Activated CD8-positive, alpha-beta T cell treated with anti-CD3 and anti-CD28 coated beads, Interleukin-2, amount 10 ng/mL, durations not matched to agents 7 days and 5 days (primary cell): ENCODE data around the gene CNKSR1. TPM values are rescaled to one million over a fixed set of nuclear protein-coding genes. Genes with fewer than 3 reads are reported as not detected.

Experiments
- ATAC-seq: fragments of 150-1000 bp; cut with Tn5 transposase; one replicate; pipeline ENCODE4 v1.10.0; 2021; ENCODE audit warnings: moderate library complexity
- CTCF ChIA-PET: fragments of 350-600 bp; sonication (Branson Sonifier 250); formaldehyde crosslinking; loops from one replicate; lab custom pipeline; 2021; ENCODE audit warnings: antibody characterized with exemption; lab: Charles Lee
- POLR2A ChIA-PET: fragments of 350-600 bp; sonication (Branson Sonifier 250); formaldehyde crosslinking; loops from one replicate; lab custom pipeline; 2021; ENCODE audit warnings: antibody characterized with exemption; lab: Charles Lee
- DNase-seq: peaks from one replicate; pipeline ENCODE4 v3.0.0-alpha.2; 2020
- H3K27ac Mint-ChIP-seq: one replicate; pipeline ENCODE4 v1.8.0; 2021; ENCODE audit warnings: mild to moderate bottlenecking, mixed read lengths
- H3K27me3 Mint-ChIP-seq: one replicate; pipeline ENCODE4 v1.8.0; 2021; ENCODE audit warnings: low read depth, mixed read lengths
- H3K36me3 Mint-ChIP-seq: one replicate; pipeline ENCODE4 v1.8.0; 2021; ENCODE audit warnings: low read depth, mixed read lengths
- H3K4me1 Mint-ChIP-seq: one replicate; pipeline ENCODE4 v1.8.0; 2021; ENCODE audit warnings: low read depth, mixed read lengths
- H3K4me3 Mint-ChIP-seq: one replicate; pipeline ENCODE4 v1.8.0; 2021; ENCODE audit warnings: mild to moderate bottlenecking, mixed read lengths
- H3K9me3 Mint-ChIP-seq: one replicate; pipeline ENCODE4 v1.8.0; 2022; ENCODE audit warnings: mixed read lengths; ENCODE audit not compliant: insufficient read depth
- total RNA-seq, 2 experiments: library from RNA; stranded (reverse); gene quantifications; one replicate each; pipeline ENCODE4 v1.2.3, GENCODE V29; 2021

The CNKSR1 gene
- total RNA-seq, 2 experiments from 2014 or later, result 1.4 to 2.2 TPM

GRCh38 chr1:26148887-26149286, 28.4 kb upstream of the CNKSR1 start:
- peaks cover 7% of the 10 kb centered on the region for H3K4me1 Mint-ChIP-seq
- no peak for DNase-seq
- ATAC-seq, result no peak
- H3K9me3 Mint-ChIP-seq, result no peaks in the 10 kb centered on the region
- H3K27ac Mint-ChIP-seq, result no peak overlapping the region
- H3K27me3 Mint-ChIP-seq, result peaks cover 26% of the 10 kb centered on the region
- no peak overlapping the region for H3K4me3 Mint-ChIP-seq
- no peaks in the 10 kb centered on the region for H3K36me3 Mint-ChIP-seq
- ChIA-PET CTCF (interaction anchor here (1.0 to 10.6 kb wide), 3 partner anchors 21 to 85 kb away, joined by 3 to 356 read pairs (median 4); partner anchors contain the start of genes CEP85, PDIK1L and ZNF593), POLR2A (no interaction called here)

- H3K27me3 Mint-ChIP-seq, result peaks cover 34% of the 10 kb centered on the region
- ChIA-PET CTCF (interaction anchor here (1.0 to 5.2 kb wide), 4 partner anchors 9 to 263 kb away, joined by 3 to 43 read pairs (median 4); no protein-coding TSS in a partner anchor), POLR2A (no interaction called here)
- no peak overlapping the region for H3K27ac Mint-ChIP-seq
- ATAC-seq (no peak), DNase-seq (no peak)
- no peaks in the 10 kb centered on the region for H3K36me3 Mint-ChIP-seq
- H3K9me3 Mint-ChIP-seq, result no peaks in the 10 kb centered on the region
- no peak overlapping the region for H3K4me3 Mint-ChIP-seq
- peaks cover 5% of the 10 kb centered on the region for H3K4me1 Mint-ChIP-seq
Observed at GRCh38 chr1:26153966-26154532, 23.2 kb upstream of the CNKSR1 start.

- POLR2A ChIA-PET, result no interaction called here
- CTCF ChIA-PET, result interaction anchor here (1.0 to 5.7 kb wide), 4 partner anchors 10 to 57 kb away, joined by 3 to 43 read pairs (median 16); partner anchors contain the start of genes C1orf232 and ZNF593
- Mint-ChIP-seq H3K27ac (no peak overlapping the region), H3K4me3 (no peak overlapping the region), H3K4me1 (peaks cover 5% of the 10 kb centered on the region), H3K9me3 (no peaks in the 10 kb centered on the region), H3K36me3 (no peaks in the 10 kb centered on the region), H3K27me3 (peaks cover 34% of the 10 kb centered on the region)
- ATAC-seq (no peak), DNase-seq (no peak)
Observed at GRCh38 chr1:26154750-26155149, 22.5 kb upstream of the CNKSR1 start.

GRCh38 chr1:26155370-26156284, 21.7 kb upstream of the CNKSR1 start:
- ATAC-seq (no peak), DNase-seq (no peak)
- H3K27ac Mint-ChIP-seq, result no peak overlapping the region
- H3K4me1 Mint-ChIP-seq, result peaks cover 5% of the 10 kb centered on the region
- no peaks in the 10 kb centered on the region for H3K9me3 Mint-ChIP-seq
- H3K4me3 Mint-ChIP-seq, result no peak overlapping the region
- H3K36me3 Mint-ChIP-seq, result no peaks in the 10 kb centered on the region
- peaks cover 33% of the 10 kb centered on the region for H3K27me3 Mint-ChIP-seq
- CTCF ChIA-PET, result interaction anchor here (0.7 to 5.7 kb wide), 6 partner anchors 11 to 261 kb away, joined by 3 to 43 read pairs (median 7); partner anchors contain the start of genes C1orf232 and ZNF593
- POLR2A ChIA-PET, result no interaction called here

- Mint-ChIP-seq H3K9me3 (no peaks in the 10 kb centered on the region), H3K4me1 (peaks cover 7% of the 10 kb centered on the region), H3K27me3 (peaks cover 33% of the 10 kb centered on the region), H3K27ac (no peak overlapping the region), H3K4me3 (no peak overlapping the region), H3K36me3 (no peaks in the 10 kb centered on the region)
- ChIA-PET POLR2A (interaction anchor here (0.8 kb wide), 1 partner anchor 14 kb away, joined by 3 read pairs; no protein-coding TSS in a partner anchor), CTCF (interaction anchor here (0.7 to 5.7 kb wide), 8 partner anchors 11 to 261 kb away, joined by 3 to 43 read pairs (median 5); partner anchors contain the start of genes C1orf232 and ZNF593)
- DNase-seq (no peak), ATAC-seq (no peak)
Observed at GRCh38 chr1:26156285-26157038, 20.8 kb upstream of the CNKSR1 start.

GRCh38 chr1:26158271-26158907, 18.9 kb upstream of the CNKSR1 start:
- ATAC-seq, result no peak
- DNase-seq, result no peak
- no peak overlapping the region for H3K27ac Mint-ChIP-seq
- no peak overlapping the region for H3K4me3 Mint-ChIP-seq
- ChIA-PET POLR2A (interaction anchor here (0.6 to 1.2 kb wide), 2 partner anchors 11 to 717 kb away, joined by 3 read pairs; partner anchors contain the start of gene ZNF593), CTCF (interaction anchor here (1.5 to 5.7 kb wide), 4 partner anchors 11 to 124 kb away, joined by 3 to 43 read pairs (median 17); partner anchors contain the start of genes C1orf232, CEP85 and ZNF593)
- peaks cover 35% of the 10 kb centered on the region for H3K27me3 Mint-ChIP-seq
- H3K9me3 Mint-ChIP-seq, result no peaks in the 10 kb centered on the region
- H3K36me3 Mint-ChIP-seq, result no peaks in the 10 kb centered on the region
- H3K4me1 Mint-ChIP-seq, result peaks cover 11% of the 10 kb centered on the region

GRCh38 chr1:26158908-26159742, 18.2 kb upstream of the CNKSR1 start, which contains the start of gene FAM110D:
FAM110D (plus strand) TSS chr1:26159079; CDS start chr1:26161292, 2,213 bp downstream.
- DNase-seq (no peak), ATAC-seq (no peak)
- Mint-ChIP-seq H3K4me3 (no peak within 1 kb of the TSS), H3K27me3 (peaks cover 36% of the 10 kb centered on the region), H3K36me3 (no peaks in the 10 kb centered on the region), H3K4me1 (peaks cover 14% of the 10 kb centered on the region), H3K9me3 (no peaks in the 10 kb centered on the region), H3K27ac (no peak within 1 kb of the TSS)
- CTCF ChIA-PET, result interaction anchor here (2.0 to 5.7 kb wide), 2 partner anchors 10 to 75 kb away, joined by 6 to 28 read pairs; partner anchors contain the start of genes C1orf232, CEP85 and ZNF593
- POLR2A ChIA-PET, result no interaction called here

GRCh38 chr1:26159743-26160039, 17.6 kb upstream of the CNKSR1 start:
- Mint-ChIP-seq H3K4me3 (no peak overlapping the region), H3K27me3 (peaks cover 36% of the 10 kb centered on the region), H3K4me1 (peaks cover 17% of the 10 kb centered on the region), H3K27ac (no peak overlapping the region), H3K9me3 (no peaks in the 10 kb centered on the region), H3K36me3 (no peaks in the 10 kb centered on the region)
- ChIA-PET CTCF (interaction anchor here (5.7 kb wide), 1 partner anchor 10 kb away, joined by 28 read pairs; the partner anchor contains the start of genes C1orf232 and ZNF593), POLR2A (no interaction called here)
- DNase-seq (no peak), ATAC-seq (no peak)

GRCh38 chr1:26160527-26161414, 16.5 kb upstream of the CNKSR1 start:
- DNase-seq, result no peak
- POLR2A ChIA-PET, result no interaction called here
- H3K4me1 Mint-ChIP-seq, result peaks cover 19% of the 10 kb centered on the region

More at GRCh38 chr1:26160527-26161414, 16.5 kb upstream of the CNKSR1 start:
- Mint-ChIP-seq H3K27ac (no peak overlapping the region), H3K27me3 (peaks cover 33% of the 10 kb centered on the region), H3K4me3 (no peak overlapping the region), H3K36me3 (no peaks in the 10 kb centered on the region), H3K9me3 (no peaks in the 10 kb centered on the region)
- no peak for ATAC-seq
- CTCF ChIA-PET, result interaction anchor here (0.9 to 1.8 kb wide), 4 partner anchors 9 to 37 kb away, joined by 3 to 5 read pairs (median 4); partner anchors contain the start of gene ZNF593
